Measurements from ENCODE around the gene TRA2A.

Gene TRA2A

DNA sequence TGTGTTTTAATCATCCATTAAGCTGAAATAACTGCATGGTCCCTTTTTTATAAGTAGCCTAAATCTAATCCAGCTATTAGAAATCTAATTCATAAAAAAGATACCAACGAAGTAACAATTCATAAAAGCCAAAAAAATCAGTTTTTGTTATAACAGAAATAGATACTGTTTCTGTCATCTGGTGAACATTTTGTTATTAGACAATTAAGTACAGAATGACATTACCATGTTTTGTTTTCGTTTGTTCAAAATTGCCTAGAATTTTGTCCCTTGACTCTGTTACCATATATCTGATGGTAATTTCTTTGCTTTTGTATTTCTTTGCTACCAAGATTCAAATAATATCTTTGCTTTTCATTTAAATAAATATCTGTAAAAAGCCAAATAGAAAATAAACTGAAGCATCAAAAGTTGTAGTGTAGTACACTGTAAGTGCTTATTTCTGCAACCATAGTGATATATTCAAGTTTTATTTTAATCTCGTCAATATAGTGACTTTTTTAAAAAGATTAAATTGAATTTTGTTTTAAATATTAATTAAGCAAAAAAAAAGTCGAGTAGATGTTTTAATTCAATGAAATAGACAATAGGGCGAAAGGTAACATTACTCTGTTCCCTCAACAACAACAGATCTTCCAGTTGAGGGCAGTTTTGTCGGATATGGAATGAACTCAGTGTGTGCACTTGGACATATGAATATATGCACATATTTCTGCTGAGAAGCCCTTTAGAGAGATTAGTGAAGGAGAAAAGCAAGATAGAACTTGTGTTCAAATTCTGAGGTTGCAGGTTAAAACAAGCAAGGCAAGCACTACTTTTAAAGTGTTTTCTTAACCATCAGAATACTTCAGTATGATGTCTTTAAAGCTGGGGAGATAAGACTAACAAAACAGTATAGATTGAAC lies 53.6 kb downstream of the TRA2A start:
- no peak overlapping the region for H3K23ac ChIP-seq (ENCODE audit: low read length)
- no peaks in the 10 kb centered on the region for H3K27me3 ChIP-seq (ENCODE audit: insufficient read depth, low read length)
- no peak overlapping the region for H3K4me2 ChIP-seq (ENCODE audit: low read length)
- no peak overlapping the region for H3K27ac ChIP-seq (ENCODE audit: low read depth, low read length)
- no peak overlapping the region for H2AFZ ChIP-seq (ENCODE audit: insufficient read depth, low read length, poor library complexity)
- WGBS (ENCODE audit: extremely low coverage, insufficient coverage, insufficient read length), result no CpG with 5 or more reads among the region's 6 CpGs
- H3K36me3 ChIP-seq (ENCODE audit: control insufficient read depth in 1 of 2, insufficient read depth in 2 of 2, low read length in 2 of 2), result no peaks in the 10 kb centered on the region
- H3K18ac ChIP-seq (ENCODE audit: low read length), result no peak overlapping the region
- peaks cover 6% of the 10 kb centered on the region for H3K79me2 ChIP-seq (ENCODE audit: control insufficient read depth, insufficient read depth, low read length, poor library complexity)
- DNase-seq, result no peak
- no peak overlapping the region for H2AK5ac ChIP-seq (ENCODE audit: low read length)
- H2BK12ac ChIP-seq (ENCODE audit: low read length), result no peak overlapping the region
- no peak overlapping the region for H3K14ac ChIP-seq (ENCODE audit: low read length)
- no peak overlapping the region for H3K4me3 ChIP-seq (ENCODE audit: low read depth, low read length)
- peaks cover 2 to 3% of the 10 kb centered on the region in 2 experiments for H3K4me1 ChIP-seq (ENCODE audit: control insufficient read depth in 1 of 2, insufficient read depth in 2 of 2, low read length in 2 of 2)
- H3K9me3 ChIP-seq (ENCODE audit: insufficient read depth, low read depth, low read length), result no peaks in the 10 kb centered on the region
- no peak overlapping the region for H3K9ac ChIP-seq (ENCODE audit: low read length)
- no peak overlapping the region for H3K4ac ChIP-seq (ENCODE audit: low read depth, low read length)
- H4K12ac ChIP-seq (ENCODE audit: low read depth, low read length), result no peak overlapping the region
- no peak overlapping the region for H2BK120ac ChIP-seq (ENCODE audit: insufficient read depth, low read length, poor library complexity)
- H4K91ac ChIP-seq (ENCODE audit: low read depth, low read length), result no peak overlapping the region
- no peak overlapping the region for H2BK5ac ChIP-seq (ENCODE audit: low read depth, low read length, poor library complexity)
- no peak overlapping the region for H4K8ac ChIP-seq (ENCODE audit: low read depth, low read length)
- H3K79me1 ChIP-seq (ENCODE audit: low read length), result peaks cover 13% of the 10 kb centered on the region

DNA sequence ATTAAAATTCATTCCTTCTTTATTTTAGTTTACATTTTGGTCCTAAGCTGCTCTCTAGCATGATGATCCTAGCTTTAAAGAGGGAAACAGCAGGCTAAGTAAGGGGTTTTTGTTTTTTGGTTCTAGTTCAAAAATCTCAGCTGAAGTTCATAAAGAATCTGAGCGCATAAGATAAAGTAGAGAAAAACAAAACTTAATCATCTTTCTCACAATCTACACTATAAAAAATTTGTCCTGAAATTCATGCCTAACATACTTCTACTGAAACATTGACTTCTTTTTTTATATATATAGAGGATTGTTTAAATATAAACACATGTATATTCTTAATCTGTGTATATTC lies 54.7 kb downstream of the TRA2A start:
- Histone ChIP-seq H2BK5ac (ENCODE audit: low read depth, low read length, poor library complexity) (no peak overlapping the region), H3K9ac (ENCODE audit: low read length) (no peak overlapping the region), H3K18ac (ENCODE audit: low read length) (no peak overlapping the region), H4K91ac (ENCODE audit: low read depth, low read length) (no peak overlapping the region), H4K12ac (ENCODE audit: low read depth, low read length) (no peak overlapping the region), H3K4me3 (ENCODE audit: low read depth, low read length) (no peak overlapping the region), H3K27me3 (ENCODE audit: insufficient read depth, low read length) (no peaks in the 10 kb centered on the region), H3K27ac (ENCODE audit: low read depth, low read length) (no peak overlapping the region), H2BK12ac (ENCODE audit: low read length) (no peak overlapping the region), H3K4me1 (ENCODE audit: control insufficient read depth in 1 of 2, insufficient read depth in 2 of 2, low read length in 2 of 2) (peaks cover 2 to 3% of the 10 kb centered on the region in 2 experiments), H2BK120ac (ENCODE audit: insufficient read depth, low read length, poor library complexity) (no peak overlapping the region), H3K9me3 (ENCODE audit: insufficient read depth, low read depth, low read length) (no peaks in the 10 kb centered on the region), H2AK5ac (ENCODE audit: low read length) (no peak overlapping the region), H3K23ac (ENCODE audit: low read length) (no peak overlapping the region), H4K8ac (ENCODE audit: low read depth, low read length) (no peak overlapping the region), H2AFZ (ENCODE audit: insufficient read depth, low read length, poor library complexity) (no peak overlapping the region), H3K14ac (ENCODE audit: low read length) (no peak overlapping the region), H3K4ac (ENCODE audit: low read depth, low read length) (no peak overlapping the region), H3K36me3 (ENCODE audit: control insufficient read depth in 1 of 2, insufficient read depth in 2 of 2, low read length in 2 of 2) (no peaks in the 10 kb centered on the region), H3K79me1 (ENCODE audit: low read length) (peaks cover 13% of the 10 kb centered on the region), H3K79me2 (ENCODE audit: control insufficient read depth, insufficient read depth, low read length, poor library complexity) (peaks cover 6% of the 10 kb centered on the region), H3K4me2 (ENCODE audit: low read length) (no peak overlapping the region)
- no CpG with 5 or more reads among the region's 1 CpG for WGBS (ENCODE audit: extremely low coverage, insufficient coverage, insufficient read length)
- DNase-seq, result no peak

GRCh38 chr7:23476286-23477156 lies 55.3 kb downstream of the TRA2A start:
- Histone ChIP-seq H3K18ac (ENCODE audit: low read length) (no peak overlapping the region), H3K23ac (ENCODE audit: low read length) (no peak overlapping the region), H3K36me3 (ENCODE audit: control insufficient read depth in 1 of 2, insufficient read depth in 2 of 2, low read length in 2 of 2) (no peaks in the 10 kb centered on the region), H3K4me3 (ENCODE audit: low read depth, low read length) (no peak overlapping the region), H3K4ac (ENCODE audit: low read depth, low read length) (no peak overlapping the region), H3K79me1 (ENCODE audit: low read length) (peaks cover 14% of the 10 kb centered on the region), H2BK5ac (ENCODE audit: low read depth, low read length, poor library complexity) (no peak overlapping the region), H2AFZ (ENCODE audit: insufficient read depth, low read length, poor library complexity) (no peak overlapping the region), H3K27ac (ENCODE audit: low read depth, low read length) (no peak overlapping the region), H3K9ac (ENCODE audit: low read length) (no peak overlapping the region), H4K12ac (ENCODE audit: low read depth, low read length) (no peak overlapping the region), H4K91ac (ENCODE audit: low read depth, low read length) (no peak overlapping the region), H3K9me3 (ENCODE audit: insufficient read depth, low read depth, low read length) (no peaks in the 10 kb centered on the region), H3K4me1 (ENCODE audit: control insufficient read depth in 1 of 2, insufficient read depth in 2 of 2, low read length in 2 of 2) (peaks cover 2 to 3% of the 10 kb centered on the region in 2 experiments), H3K79me2 (ENCODE audit: control insufficient read depth, insufficient read depth, low read length, poor library complexity) (peaks cover 7% of the 10 kb centered on the region), H3K4me2 (ENCODE audit: low read length) (no peak overlapping the region), H3K27me3 (ENCODE audit: insufficient read depth, low read length) (no peaks in the 10 kb centered on the region), H2AK5ac (ENCODE audit: low read length) (no peak overlapping the region), H3K14ac (ENCODE audit: low read length) (no peak overlapping the region), H4K8ac (ENCODE audit: low read depth, low read length) (no peak overlapping the region), H2BK120ac (ENCODE audit: insufficient read depth, low read length, poor library complexity) (no peak overlapping the region), H2BK12ac (ENCODE audit: low read length) (no peak overlapping the region)
- no peak for DNase-seq

GRCh38 chr7:23475576-23475839 lies 56.3 kb downstream of the TRA2A start:
- Histone ChIP-seq H2AK5ac (ENCODE audit: low read length) (no peak overlapping the region), H3K14ac (ENCODE audit: low read length) (no peak overlapping the region), H3K4me2 (ENCODE audit: low read length) (no peak overlapping the region), H3K27me3 (ENCODE audit: insufficient read depth, low read length) (no peaks in the 10 kb centered on the region), H3K27ac (ENCODE audit: low read depth, low read length) (no peak overlapping the region), H3K79me2 (ENCODE audit: control insufficient read depth, insufficient read depth, low read length, poor library complexity) (peaks cover 8% of the 10 kb centered on the region), H3K79me1 (ENCODE audit: low read length) (peaks cover 20% of the 10 kb centered on the region), H3K4me3 (ENCODE audit: low read depth, low read length) (no peak overlapping the region), H4K8ac (ENCODE audit: low read depth, low read length) (no peak overlapping the region), H4K12ac (ENCODE audit: low read depth, low read length) (no peak overlapping the region), H3K23ac (ENCODE audit: low read length) (no peak overlapping the region), H3K18ac (ENCODE audit: low read length) (no peak overlapping the region), H3K36me3 (ENCODE audit: control insufficient read depth in 1 of 2, insufficient read depth in 2 of 2, low read length in 2 of 2) (no peaks in the 10 kb centered on the region), H3K9me3 (ENCODE audit: insufficient read depth, low read depth, low read length) (no peaks in the 10 kb centered on the region), H2BK12ac (ENCODE audit: low read length) (no peak overlapping the region), H2AFZ (ENCODE audit: insufficient read depth, low read length, poor library complexity) (no peak overlapping the region), H3K4ac (ENCODE audit: low read depth, low read length) (no peak overlapping the region), H3K4me1 (ENCODE audit: control insufficient read depth in 1 of 2, insufficient read depth in 2 of 2, low read length in 2 of 2) (peaks cover 2 to 3% of the 10 kb centered on the region in 2 experiments), H2BK120ac (ENCODE audit: insufficient read depth, low read length, poor library complexity) (no peak overlapping the region), H3K9ac (ENCODE audit: low read length) (no peak overlapping the region), H4K91ac (ENCODE audit: low read depth, low read length) (no peak overlapping the region), H2BK5ac (ENCODE audit: low read depth, low read length, poor library complexity) (no peak overlapping the region)
- no peak for DNase-seq
